Astrocyte (in vitro differentiated cells and primary cell): Measurements from ENCODE around the gene SHB. TPM values are rescaled to one million over a fixed set of nuclear protein-coding genes. Genes with fewer than 3 reads are reported as not detected.
A peak's percentile ranks its signal among the peaks of the same experiment; 100 is the strongest.

ENCODE experiments used
- DNase-seq: peaks from one replicate; pipeline ENCODE4 v3.0.0-alpha.2; 2010; ENCODE audit warnings: low read depth
- FAIRE-seq: peaks from 2 replicates; lab custom pipeline; 2011; peaks lifted over from hg19 to GRCh38; lab: Jason Lieb, UNC
- H2AFZ ChIP-seq: 2 replicates; pipeline ENCODE4 v1.6.0; 2012; ENCODE audit warnings: low read depth, low read length, inconsistent platforms
- H3K27ac ChIP-seq: 2 replicates; pipeline ENCODE4 v1.5.1; 2011; ENCODE audit warnings: low read depth, low read length, inconsistent platforms
- H3K27me3 ChIP-seq: 2 replicates; pipeline ENCODE4 v1.6.0; 2011; ENCODE audit warnings: low read length, inconsistent platforms; ENCODE audit not compliant: insufficient read depth
- H3K36me3 ChIP-seq: 2 replicates; pipeline ENCODE4 v1.5.1; 2011; ENCODE audit warnings: low read length, inconsistent platforms; ENCODE audit not compliant: insufficient read depth
- H3K4me1 ChIP-seq: 2 replicates; pipeline ENCODE4 v1.5.1; 2011; ENCODE audit warnings: low read length, inconsistent platforms; ENCODE audit not compliant: insufficient read depth
- H3K4me2 ChIP-seq: 2 replicates; pipeline ENCODE4 v1.6.0; 2012; ENCODE audit warnings: low read length, inconsistent platforms
- H3K4me3 ChIP-seq: 2 replicates; pipeline ENCODE4 v1.5.1; 2011; ENCODE audit warnings: low read depth, mild to moderate bottlenecking, low read length, inconsistent platforms; ENCODE audit not compliant: insufficient read depth
- H3K79me2 ChIP-seq: 2 replicates; pipeline ENCODE4 v1.6.0; 2012; ENCODE audit warnings: mild to moderate bottlenecking, low read length, inconsistent platforms; ENCODE audit not compliant: insufficient read depth
- H3K9ac ChIP-seq: 2 replicates; pipeline ENCODE4 v1.6.0; 2012; ENCODE audit warnings: mild to moderate bottlenecking, low read length, inconsistent platforms
- H3K9me3 ChIP-seq: 2 replicates; pipeline ENCODE4 v1.5.1; 2012; ENCODE audit warnings: low read depth, mild to moderate bottlenecking, low read length, inconsistent platforms; ENCODE audit not compliant: insufficient read depth
- H4K20me1 ChIP-seq: 2 replicates; pipeline ENCODE4 v1.6.0; 2012; ENCODE audit warnings: low read length, inconsistent platforms; ENCODE audit not compliant: insufficient read depth
- H3K27ac Mint-ChIP-seq: one replicate; pipeline ENCODE4 v1.8.0; 2021; ENCODE audit warnings: mild to moderate bottlenecking, mixed read lengths; ENCODE audit not compliant: unreplicated experiment
- H3K27me3 Mint-ChIP-seq: one replicate; pipeline ENCODE4 v1.8.0; 2021; ENCODE audit warnings: low read depth, mixed read lengths; ENCODE audit not compliant: unreplicated experiment
- H3K36me3 Mint-ChIP-seq: one replicate; pipeline ENCODE4 v1.8.0; 2021; ENCODE audit warnings: low read depth, mixed read lengths; ENCODE audit not compliant: unreplicated experiment
- H3K4me1 Mint-ChIP-seq: one replicate; pipeline ENCODE4 v1.8.0; 2021; ENCODE audit warnings: low read depth, mixed read lengths; ENCODE audit not compliant: unreplicated experiment
- H3K4me3 Mint-ChIP-seq: one replicate; pipeline ENCODE4 v1.8.0; 2021; ENCODE audit warnings: mild to moderate bottlenecking, moderate library complexity, mixed read lengths; ENCODE audit not compliant: unreplicated experiment
- H3K9me3 Mint-ChIP-seq: one replicate; pipeline ENCODE4 v1.8.0; 2021; ENCODE audit warnings: mild to moderate bottlenecking, mixed read lengths; ENCODE audit not compliant: unreplicated experiment
- EZH2 ChIP-seq: IDR thresholded peaks from 2 replicates; pipeline ENCODE4 v1.6.1; 2012; ENCODE audit warnings: mild to moderate bottlenecking, low read length, inconsistent platforms; ENCODE audit not compliant: insufficient read depth
- total RNA-seq: library from RNA; stranded (reverse); gene quantifications from 2 replicates; pipeline ENCODE4 v1.2.1, GENCODE V29; 2021
- TF ChIP-seq, protein P1 (sequence below): IDR thresholded peaks from 2 replicates; pipeline ENCODE4 v1.5.1; 2011; ENCODE audit warnings: low read depth, mild to moderate bottlenecking, inconsistent platforms, low read length, moderate library complexity; ENCODE audit not compliant: insufficient read depth

The SHB gene
- total RNA-seq, 1 donor from 2014 or later: 53.4 TPM

DNA sequence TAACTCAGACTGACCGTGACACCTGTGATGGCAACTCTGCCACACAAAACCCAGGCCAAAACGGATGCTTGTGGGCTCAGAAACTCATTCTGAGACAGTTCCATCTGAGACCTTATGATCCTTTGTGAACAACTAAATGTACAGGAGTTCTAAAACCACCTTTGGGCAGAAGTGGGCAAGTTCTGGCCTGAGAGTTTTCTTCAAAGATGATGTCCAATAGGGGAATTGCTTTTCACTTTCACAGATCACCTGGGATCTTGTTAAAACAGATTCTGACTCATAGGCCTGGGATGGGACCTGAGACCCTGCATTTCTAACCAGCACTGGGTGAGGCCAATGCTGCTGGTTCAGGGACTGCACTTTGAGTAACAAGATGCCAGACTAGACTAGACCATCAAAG, 97.3 kb downstream of the SHB start:
- Mint-ChIP-seq H3K4me1 (peaks cover 68% of the 10 kb centered on the region), H3K27ac (peak overlapping the region; percentile 26), H3K4me3 (no peak overlapping the region), H3K9me3 (peaks cover 3% of the 10 kb centered on the region), H3K36me3 (peaks cover 29% of the 10 kb centered on the region), H3K27me3 (no peaks in the 10 kb centered on the region)
- H3K36me3 ChIP-seq: peaks cover 5% of the 10 kb centered on the region
- no peaks in the 10 kb centered on the region for H3K9me3 ChIP-seq
- H3K79me2 ChIP-seq: peaks cover 72% of the 10 kb centered on the region
- H4K20me1 ChIP-seq: peaks cover 23% of the 10 kb centered on the region
- peaks cover 55% of the 10 kb centered on the region for H3K4me1 ChIP-seq
- no peak overlapping the region for H3K4me2 ChIP-seq
- no peak overlapping the region for H3K27ac ChIP-seq
- TF ChIP-seq, protein P1, sequence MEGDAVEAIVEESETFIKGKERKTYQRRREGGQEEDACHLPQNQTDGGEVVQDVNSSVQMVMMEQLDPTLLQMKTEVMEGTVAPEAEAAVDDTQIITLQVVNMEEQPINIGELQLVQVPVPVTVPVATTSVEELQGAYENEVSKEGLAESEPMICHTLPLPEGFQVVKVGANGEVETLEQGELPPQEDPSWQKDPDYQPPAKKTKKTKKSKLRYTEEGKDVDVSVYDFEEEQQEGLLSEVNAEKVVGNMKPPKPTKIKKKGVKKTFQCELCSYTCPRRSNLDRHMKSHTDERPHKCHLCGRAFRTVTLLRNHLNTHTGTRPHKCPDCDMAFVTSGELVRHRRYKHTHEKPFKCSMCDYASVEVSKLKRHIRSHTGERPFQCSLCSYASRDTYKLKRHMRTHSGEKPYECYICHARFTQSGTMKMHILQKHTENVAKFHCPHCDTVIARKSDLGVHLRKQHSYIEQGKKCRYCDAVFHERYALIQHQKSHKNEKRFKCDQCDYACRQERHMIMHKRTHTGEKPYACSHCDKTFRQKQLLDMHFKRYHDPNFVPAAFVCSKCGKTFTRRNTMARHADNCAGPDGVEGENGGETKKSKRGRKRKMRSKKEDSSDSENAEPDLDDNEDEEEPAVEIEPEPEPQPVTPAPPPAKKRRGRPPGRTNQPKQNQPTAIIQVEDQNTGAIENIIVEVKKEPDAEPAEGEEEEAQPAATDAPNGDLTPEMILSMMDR: no peak
- no peak for TF ChIP-seq EZH2
- FAIRE-seq (no peak), DNase-seq (no peak)
- no peaks in the 10 kb centered on the region for H3K27me3 ChIP-seq
- H3K4me3 ChIP-seq: no peak overlapping the region
- no peak overlapping the region for H2AFZ ChIP-seq
- H3K9ac ChIP-seq: no peak overlapping the region

DNA sequence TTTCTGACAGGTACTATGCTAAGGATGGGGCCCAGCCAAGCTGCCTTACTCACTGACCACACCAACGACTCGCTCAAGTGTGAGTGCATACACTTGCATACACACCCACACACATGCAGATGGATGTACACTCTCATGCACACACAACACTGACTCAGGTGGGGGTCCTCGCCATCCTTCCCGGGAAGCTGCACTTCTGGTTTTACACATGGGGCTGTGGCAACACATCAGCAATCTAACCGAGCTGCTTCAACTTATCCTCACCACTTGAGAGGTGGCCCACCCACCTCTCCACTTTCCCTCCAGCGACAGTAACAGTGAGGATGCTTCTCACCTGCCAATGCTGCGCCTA, 97.9 kb downstream of the SHB start:
- H3K27me3 ChIP-seq: no peaks in the 10 kb centered on the region
- H4K20me1 ChIP-seq: peaks cover 23% of the 10 kb centered on the region
- no peak overlapping the region for H3K4me3 ChIP-seq
- no peak overlapping the region for H3K9ac ChIP-seq
- H3K9me3 Mint-ChIP-seq: no peaks in the 10 kb centered on the region
- peaks cover 72% of the 10 kb centered on the region for H3K79me2 ChIP-seq
- H2AFZ ChIP-seq: no peak overlapping the region
- H3K36me3 ChIP-seq: peaks cover 5% of the 10 kb centered on the region
- H3K27me3 Mint-ChIP-seq: no peaks in the 10 kb centered on the region
- H3K4me1 ChIP-seq: peaks cover 54% of the 10 kb centered on the region
- DNase-seq: peak; percentile 44
- peaks cover 67% of the 10 kb centered on the region for H3K4me1 Mint-ChIP-seq
- no peaks in the 10 kb centered on the region for H3K9me3 ChIP-seq
- H3K27ac Mint-ChIP-seq: peak overlapping the region; percentile 58
- peaks cover 29% of the 10 kb centered on the region for H3K36me3 Mint-ChIP-seq
- FAIRE-seq: no peak
- H3K4me2 ChIP-seq: no peak overlapping the region
- H3K27ac ChIP-seq: no peak overlapping the region
- TF ChIP-seq EZH2: no peak
- TF ChIP-seq, protein P1: no peak
- no peak overlapping the region for H3K4me3 Mint-ChIP-seq

DNA sequence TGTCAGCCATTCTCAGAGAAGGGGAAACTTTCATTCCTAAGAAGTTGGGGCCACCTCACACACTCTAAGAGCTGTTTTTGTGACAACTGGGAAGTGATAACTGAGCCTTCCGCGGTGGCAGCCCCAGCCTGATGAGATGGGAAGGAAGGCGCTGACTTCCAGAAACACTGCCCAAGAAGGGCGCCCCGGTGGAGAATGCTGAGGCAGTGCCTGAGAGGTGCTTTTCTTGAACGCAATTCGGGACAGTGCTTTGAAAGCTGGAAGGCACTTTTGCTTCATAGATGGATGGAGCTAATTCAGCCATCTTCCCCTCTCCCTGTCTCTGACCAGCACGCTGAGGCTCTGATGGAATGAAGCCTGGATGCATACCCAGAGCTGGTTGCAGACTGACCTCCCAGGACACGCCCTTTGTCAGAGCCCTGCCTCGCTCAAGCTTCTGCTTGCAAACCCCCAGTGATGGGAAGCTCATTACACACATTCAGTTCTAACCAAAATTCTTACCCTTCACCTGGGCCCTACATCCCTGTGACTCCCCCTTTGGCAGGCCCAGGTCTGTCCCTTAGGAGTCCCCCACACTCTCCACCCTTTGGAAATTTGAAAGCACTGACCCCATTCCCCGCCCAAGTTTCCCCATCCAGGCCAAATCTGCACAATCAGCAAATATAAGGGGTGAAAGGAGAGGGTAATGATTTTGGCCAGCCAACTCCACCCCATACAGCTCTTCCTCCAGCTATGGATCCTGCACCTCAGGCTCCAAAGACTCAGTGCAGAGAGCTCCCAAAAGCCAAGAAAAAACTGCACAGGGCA, 98.5 kb downstream of the SHB start:
- Histone ChIP-seq H2AFZ (no peak overlapping the region), H3K4me1 (peaks cover 53% of the 10 kb centered on the region), H3K4me2 (no peak overlapping the region), H4K20me1 (peaks cover 23% of the 10 kb centered on the region), H3K27ac (no peak overlapping the region), H3K79me2 (peaks cover 66% of the 10 kb centered on the region), H3K9ac (no peak overlapping the region), H3K9me3 (no peaks in the 10 kb centered on the region), H3K27me3 (no peaks in the 10 kb centered on the region), H3K4me3 (no peak overlapping the region), H3K36me3 (peaks cover 5% of the 10 kb centered on the region)
- H3K27me3 Mint-ChIP-seq: no peaks in the 10 kb centered on the region
- FAIRE-seq (no peak), DNase-seq (no peak)
- H3K4me1 Mint-ChIP-seq: peaks cover 70% of the 10 kb centered on the region
- H3K36me3 Mint-ChIP-seq: peaks cover 29% of the 10 kb centered on the region
- peak overlapping the region; percentile 58 for H3K27ac Mint-ChIP-seq
- no peaks in the 10 kb centered on the region for H3K9me3 Mint-ChIP-seq
- no peak for TF ChIP-seq EZH2
- peak overlapping the region; percentile 14 for H3K4me3 Mint-ChIP-seq
